Epithelial cell of prostate (primary cell): ENCODE measurements around the gene PRKG1.

Source experiments
- DNase-seq: peaks from one replicate; pipeline ENCODE4 v3.0.0-alpha.2; 2011; ENCODE audit warnings: low read depth, low spot score
- H3K27ac ChIP-seq: fragments of 450-650 bp; 2 replicates; pipeline ENCODE4 v1.5.1; 2017; ENCODE audit warnings: mild to moderate bottlenecking

PRKG1 gene

DNA sequence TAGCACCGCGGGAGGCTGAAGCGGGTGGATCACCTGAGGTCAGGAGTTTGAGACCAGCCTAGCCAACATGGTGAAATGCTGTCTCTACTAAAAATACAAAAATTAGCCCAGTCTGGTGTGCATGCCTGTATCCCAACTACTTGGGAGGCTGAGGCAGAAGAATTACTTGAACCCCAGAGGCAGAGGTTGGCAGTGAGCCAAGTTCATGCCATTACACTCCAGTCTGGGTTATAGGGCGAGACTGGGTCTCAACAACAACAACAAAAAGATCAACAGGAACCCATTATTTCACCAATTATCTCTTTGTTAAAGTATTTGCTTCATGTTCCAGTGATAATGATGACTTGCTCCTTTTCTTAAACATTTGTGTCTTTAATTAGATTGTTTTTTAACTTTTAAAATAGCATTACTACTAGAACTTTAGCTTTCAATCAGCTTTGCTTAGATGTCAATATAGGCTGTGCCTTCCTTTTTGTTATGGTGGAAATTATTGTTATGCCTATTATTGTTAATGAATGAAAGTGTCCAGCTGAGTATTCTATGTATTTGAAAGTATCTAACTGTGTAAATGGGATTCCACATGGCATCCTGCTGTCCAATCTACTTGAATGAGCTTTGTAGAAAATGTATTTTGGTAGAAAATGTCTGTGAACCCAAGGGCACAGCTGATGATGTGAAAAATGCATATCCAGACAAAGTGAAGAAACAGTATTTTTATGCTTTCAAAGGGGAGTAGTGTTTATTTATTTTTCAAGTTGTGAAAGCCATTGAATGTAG lies 686.8 kb downstream of the PRKG1 start:
- DNase-seq = no peak
- no peak overlapping the region for H3K27ac ChIP-seq

DNA sequence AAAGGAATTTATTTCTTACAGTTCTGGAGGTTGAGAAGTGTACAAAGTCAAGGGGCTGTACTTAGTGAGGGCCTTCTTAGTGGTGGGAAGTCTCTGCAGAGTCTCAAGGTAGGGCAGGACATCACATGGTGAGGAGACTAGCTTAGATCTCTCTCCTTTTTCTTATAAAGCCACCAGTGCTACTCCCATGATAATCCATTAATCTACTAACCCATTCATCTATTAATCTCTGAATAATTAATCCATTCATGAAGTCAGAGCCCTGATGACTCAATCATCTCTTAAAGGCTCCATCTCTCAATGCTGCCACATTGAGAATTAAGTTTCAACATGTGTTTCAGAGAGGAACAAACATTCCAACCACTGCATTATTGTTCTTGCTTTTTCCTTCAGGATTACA lies 689.5 kb downstream of the PRKG1 start:
- DNase-seq = no peak
- no peak overlapping the region for H3K27ac ChIP-seq

DNA sequence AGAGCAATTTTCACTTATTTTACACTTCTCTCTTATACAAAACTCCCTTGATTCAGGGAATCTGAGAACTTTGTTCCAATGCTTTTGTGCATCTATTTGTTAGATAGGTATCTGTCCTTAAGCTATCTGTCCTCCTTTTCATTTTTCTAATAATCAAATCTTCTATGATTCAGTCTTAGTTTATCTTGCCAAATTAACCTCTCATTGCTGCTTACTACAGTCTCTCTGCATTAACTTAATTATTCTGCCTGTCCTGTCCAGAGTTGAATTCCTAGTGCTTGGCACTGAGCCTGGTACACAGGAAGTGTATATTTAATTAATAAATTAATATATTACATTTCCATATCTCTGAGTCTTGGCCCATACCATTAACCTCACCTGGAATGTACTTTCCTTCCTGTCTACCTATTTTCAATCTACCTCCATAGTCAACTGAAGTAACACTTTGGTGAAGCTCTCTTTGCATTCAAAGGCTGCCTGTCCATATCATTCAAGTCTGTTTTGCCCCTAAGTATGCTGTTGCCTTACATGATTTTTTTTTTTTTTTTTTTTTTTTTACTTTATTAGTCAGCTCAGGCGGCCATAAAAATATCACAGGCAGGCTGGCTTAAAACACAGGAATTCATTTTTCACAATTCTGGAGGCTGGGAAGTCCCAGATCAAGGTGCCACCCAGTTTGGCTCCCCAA lies 691.1 kb downstream of the PRKG1 start:
- no peak for DNase-seq
- no peak overlapping the region for H3K27ac ChIP-seq

DNA sequence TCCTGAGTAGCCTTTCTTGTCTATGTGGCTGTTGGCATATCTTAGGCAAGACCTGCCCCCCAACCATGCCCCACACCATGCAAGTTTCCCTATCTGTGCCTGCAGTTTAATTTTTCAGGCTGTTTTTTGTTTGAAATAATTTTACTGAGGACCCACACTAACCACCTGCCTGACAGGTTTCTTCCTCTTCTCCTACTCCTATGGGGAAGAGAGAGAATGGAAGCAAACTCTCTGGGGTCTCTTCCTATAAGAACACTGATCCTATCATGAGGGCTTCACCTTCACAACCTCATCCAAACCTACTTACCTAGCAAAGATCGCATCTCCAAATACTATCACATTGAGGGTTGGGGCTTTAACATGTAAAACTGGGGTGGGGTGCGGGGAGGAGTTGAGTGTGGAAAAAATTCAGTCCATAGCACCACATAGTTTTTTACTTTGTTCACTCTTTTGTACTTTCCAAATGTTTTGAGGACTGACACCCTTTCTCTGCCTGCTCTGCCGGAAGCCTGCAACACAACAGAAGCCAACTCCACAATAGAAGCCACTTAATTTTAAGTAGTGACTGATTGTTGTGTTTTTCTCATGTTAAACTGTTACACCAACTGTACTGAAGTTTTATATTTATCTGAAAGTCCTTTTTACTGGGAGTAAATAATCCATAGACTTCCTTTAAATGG lies 692.3 kb downstream of the PRKG1 start:
- no peak for DNase-seq
- H3K27ac ChIP-seq = no peak overlapping the region

DNA sequence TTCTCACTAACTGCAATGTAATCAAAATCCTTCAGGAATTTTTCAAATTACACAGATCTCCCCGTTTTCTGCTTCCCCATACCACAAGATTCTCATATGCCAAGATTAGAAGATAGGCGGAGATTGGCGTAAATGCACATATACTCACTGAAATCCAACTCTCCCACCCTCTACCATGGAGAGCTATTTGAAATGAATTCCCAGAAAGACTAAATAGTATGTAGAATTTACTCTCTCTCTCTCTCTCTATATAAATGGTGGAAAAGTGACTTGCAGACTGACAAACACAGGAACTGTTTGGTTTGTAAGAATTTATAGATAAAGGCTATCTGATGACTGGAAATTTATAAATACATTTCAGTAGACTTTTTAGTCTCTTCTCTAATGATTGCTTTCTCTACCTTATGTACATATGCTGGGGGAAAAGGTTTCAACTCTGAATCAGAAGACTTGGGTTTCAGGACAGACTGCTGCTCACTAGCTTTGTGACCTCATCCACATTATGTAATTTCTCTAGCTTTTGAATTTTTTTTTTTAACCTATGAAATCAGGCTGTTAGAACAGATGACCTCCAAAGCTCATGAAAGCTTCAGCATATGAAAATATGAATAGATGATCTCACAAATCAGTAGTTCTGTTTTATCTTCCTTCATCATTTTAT lies 692.9 kb downstream of the PRKG1 start:
- H3K27ac ChIP-seq = no peak overlapping the region
- no peak for DNase-seq

DNA sequence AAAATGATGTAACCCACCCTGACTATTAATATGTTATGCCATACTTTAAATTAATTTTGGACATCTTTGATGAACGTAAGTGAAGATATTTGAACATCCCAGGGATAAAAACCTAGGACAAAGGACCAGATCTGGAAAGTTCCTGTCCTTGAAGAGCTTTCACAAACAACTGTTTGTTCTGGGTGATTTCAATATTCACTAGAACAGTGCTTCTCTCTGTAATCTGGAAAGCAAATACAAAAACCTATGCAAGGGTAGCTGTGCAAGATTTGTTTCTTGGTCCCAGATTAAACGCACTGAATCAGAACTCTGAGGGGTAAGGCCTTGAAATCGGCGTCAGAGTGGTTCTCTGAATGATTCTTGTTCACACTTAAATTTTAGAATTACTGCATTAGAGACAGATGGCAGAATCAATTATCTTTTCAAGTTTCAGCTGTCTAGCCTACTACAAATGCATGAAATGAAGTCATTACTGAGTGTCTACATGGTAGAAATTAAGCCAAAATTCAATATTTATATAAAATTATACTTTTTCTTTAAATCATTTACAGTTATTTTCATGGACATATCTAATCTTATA lies 694.7 kb downstream of the PRKG1 start:
- DNase-seq = no peak
- H3K27ac ChIP-seq = no peak overlapping the region

DNA sequence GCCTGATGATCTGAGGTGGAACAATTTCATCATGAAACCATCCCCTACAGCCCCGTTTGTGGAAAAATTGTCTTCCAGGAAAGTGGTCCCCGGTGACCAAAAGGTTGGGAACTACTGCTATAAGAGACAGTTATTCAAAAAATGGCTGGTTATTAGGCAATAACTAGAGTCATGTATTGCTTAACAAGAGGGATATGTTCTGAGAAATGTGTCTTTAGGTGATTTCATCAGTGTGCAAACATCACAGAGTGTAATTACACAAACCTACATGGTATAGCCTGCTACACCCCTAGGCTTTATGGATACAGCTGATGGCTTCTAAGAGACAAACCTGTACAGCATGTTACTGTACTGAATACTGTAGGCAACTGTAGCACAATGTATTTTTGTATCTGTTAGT lies 696.4 kb downstream of the PRKG1 start:
- H3K27ac ChIP-seq = no peak overlapping the region
- peak; percentile 12 for DNase-seq

DNA sequence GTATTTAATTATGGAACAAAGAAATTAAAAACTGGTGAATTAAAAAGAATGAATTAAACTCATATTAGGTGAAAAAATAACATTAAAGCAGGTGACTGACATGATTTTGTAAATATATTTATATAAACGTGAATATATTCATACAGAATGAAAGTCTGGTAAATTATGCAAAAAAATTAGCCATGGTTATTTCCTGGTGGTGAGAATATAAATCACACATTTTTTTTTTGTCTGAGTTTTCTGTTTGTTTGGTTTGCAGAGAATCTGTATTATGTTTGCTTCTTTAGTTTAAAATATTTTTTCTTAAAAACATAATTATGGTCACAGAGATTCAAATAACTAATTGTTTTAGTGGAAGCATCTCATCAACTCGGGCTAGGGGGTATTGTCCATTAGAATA lies 698.1 kb downstream of the PRKG1 start:
- no peak overlapping the region for H3K27ac ChIP-seq
- DNase-seq = no peak

DNA sequence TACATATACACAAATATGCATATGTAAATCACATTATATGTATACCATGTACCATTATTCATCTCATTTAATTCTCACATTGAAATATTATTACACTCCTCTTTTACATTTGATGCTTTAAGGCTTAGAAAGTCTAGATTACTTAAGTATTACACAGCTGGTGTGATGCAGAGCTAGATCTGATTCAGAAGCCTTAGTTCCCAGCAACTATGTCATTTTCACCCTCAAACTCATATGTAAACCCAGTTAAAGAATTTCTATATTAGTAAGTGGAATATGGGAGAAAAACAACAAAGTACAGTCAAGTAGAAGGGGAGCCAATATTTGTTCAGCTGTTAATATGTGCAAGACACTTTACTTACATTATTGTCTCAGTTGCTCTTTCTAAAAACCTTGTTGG lies 699.4 kb downstream of the PRKG1 start:
- H3K27ac ChIP-seq = no peak overlapping the region
- no peak for DNase-seq

DNA sequence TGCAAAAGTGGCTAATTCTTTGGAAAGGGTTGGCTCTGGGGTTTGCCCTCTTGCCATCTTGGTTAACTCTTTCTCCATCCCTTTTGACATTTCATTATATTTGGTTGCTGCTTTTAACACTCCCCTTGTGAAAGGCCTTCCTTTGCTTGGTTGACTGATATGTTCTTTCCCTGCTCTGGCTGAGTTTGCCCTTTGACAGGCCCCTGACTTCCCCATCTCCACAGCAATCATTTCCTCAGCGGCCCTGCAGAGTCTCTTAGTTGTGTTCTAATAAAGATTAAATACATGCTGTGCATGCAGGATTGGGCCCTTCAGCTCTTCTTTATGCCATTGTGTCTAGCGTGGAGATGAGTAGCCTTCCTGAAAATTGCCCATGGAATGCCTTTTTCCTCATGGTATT lies 709.7 kb downstream of the PRKG1 start:
- no peak overlapping the region for H3K27ac ChIP-seq
- no peak for DNase-seq

DNA sequence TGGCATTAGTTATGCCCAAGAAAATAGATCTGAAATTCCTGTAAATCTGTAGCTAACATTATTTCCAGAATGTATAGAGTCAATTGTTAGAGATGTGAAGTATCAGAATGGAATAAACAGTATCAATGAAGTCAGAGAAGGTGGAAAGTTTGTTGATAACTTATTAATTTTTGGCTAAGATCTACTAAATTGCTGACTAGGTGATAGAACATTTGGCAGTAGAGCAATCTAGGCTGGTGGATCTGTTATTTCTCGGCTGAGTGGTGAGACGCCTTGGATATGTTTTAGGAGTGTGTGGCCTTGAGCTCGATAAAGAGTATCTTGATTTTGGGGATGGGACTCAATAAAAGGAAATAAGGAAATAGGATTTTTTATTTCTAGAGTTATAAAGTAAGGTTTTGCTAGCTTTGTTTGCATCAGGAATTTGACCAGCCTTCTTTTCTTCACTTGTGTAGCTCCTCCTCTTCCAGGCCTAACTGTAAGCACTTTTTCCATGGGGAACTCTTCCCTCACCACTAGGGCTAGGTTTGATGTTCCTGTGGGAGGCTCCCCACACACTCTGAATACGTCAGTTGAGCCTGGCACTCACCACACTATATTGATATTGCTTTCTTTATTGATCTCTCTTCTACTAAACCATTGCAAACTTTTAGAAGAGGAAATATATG lies 711.9 kb downstream of the PRKG1 start:
- no peak overlapping the region for H3K27ac ChIP-seq
- DNase-seq = no peak

DNA sequence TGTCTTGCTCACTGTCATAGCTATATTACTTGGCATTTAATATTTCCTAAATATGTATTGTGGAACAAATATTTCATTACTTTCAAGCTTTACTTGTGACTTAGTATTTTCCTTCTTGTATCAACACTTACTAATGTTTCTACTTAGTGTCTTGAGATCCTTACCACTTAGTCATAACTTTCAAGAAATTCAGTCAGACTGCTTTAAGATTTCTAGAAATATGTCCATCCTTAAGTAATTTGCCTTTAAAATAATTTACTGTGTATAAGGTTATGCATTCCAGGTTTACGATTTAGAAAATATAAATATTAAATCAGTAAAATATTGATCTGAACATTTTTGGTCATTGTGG lies 712.4 kb downstream of the PRKG1 start:
- no peak overlapping the region for H3K27ac ChIP-seq
- DNase-seq = no peak

DNA sequence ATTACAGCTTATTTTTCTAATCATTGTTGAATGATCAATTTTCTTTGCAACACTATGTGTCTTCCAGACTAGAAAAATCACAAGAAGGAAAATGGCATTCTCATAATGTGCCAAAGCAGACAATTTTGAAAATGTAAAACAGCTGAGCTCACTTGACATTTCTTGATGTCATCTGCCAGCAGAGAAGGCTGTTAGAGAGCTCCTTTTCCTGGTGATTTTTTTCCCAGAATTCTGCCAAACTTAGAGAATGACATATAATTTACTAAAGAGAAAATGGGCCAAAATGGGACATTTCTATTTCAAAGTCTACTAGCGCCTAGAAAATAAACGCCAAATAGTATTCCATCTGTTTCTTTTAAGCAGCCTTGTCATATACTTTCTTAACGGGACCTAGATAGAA lies 714.0 kb downstream of the PRKG1 start:
- H3K27ac ChIP-seq = no peak overlapping the region
- no peak for DNase-seq

DNA sequence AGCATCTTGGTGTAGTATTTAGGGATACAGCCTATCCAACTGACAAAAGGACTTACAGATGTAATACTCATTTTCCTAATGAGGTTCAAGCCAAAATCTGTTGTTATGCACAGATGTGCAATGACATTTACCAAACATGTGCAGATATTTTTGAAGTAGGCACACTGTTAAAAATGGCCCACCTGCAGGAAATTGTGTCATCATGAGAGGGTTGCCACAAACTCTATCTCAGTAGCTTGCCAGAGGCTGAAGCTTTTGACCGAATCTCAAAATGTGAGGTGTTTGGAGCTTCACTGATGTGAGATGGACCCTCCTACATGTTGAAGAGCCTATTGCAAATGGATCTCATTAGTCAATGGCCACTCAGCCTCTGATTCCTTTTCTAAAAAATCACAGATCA lies 714.8 kb downstream of the PRKG1 start:
- no peak for DNase-seq
- H3K27ac ChIP-seq = no peak overlapping the region

DNA sequence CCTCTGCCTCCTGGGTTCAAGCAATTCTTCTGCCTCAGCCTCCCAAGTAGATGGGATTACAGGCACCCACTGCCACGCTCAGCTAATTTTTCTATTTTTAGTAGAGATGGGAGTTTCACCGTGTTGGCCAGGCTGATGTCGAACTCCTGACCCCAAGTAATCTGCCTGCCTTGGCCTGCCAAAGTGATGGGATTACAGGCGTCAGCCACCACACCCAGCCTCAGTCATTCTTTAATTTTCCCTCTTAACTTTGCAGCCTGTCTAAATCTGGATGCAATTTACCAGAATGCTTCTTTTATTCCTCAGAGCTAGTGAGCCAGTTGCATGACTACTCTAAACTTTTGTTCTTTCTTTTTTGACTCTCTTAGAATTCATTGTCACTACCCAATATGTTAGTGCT lies 715.6 kb downstream of the PRKG1 start:
- H3K27ac ChIP-seq = no peak overlapping the region
- no peak for DNase-seq

DNA sequence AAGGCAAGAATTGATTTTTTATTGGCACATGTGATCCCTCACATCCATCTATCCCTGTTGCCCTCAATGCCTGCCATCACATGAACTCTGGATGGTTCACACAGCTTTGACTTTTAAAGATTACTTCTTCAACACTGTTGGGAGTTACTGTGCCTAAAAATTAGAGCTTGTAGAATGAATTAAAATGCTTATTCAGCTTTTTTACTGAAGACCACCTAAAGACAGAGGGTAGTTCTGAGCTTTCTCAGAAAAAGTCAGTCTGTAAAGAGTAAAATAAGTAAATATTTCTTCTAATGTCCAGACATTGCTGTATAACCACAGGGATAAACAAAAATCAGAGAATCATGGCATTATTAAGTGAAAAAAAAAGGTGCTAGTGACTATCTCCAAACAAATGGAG lies 718.4 kb downstream of the PRKG1 start:
- H3K27ac ChIP-seq = no peak overlapping the region
- DNase-seq = no peak

DNA sequence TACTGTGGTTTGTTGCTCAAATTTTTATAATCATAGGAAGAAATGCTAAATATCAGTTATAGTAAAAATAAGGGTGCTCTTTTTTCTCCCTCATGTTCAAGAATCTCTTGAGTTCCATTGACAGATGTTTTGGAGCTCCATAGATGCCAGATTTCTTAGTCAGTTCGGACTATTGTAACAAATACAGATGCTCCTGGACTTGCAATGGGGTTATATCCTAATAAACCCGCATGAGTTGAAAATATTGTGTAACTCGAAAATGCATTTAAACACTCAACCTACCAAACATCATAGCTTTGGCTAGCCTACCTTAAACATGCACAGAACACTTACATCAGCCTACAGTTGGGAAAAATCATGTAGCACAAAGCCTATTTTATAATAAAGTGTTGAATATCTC lies 725.8 kb downstream of the PRKG1 start:
- no peak overlapping the region for H3K27ac ChIP-seq
- no peak for DNase-seq

DNA sequence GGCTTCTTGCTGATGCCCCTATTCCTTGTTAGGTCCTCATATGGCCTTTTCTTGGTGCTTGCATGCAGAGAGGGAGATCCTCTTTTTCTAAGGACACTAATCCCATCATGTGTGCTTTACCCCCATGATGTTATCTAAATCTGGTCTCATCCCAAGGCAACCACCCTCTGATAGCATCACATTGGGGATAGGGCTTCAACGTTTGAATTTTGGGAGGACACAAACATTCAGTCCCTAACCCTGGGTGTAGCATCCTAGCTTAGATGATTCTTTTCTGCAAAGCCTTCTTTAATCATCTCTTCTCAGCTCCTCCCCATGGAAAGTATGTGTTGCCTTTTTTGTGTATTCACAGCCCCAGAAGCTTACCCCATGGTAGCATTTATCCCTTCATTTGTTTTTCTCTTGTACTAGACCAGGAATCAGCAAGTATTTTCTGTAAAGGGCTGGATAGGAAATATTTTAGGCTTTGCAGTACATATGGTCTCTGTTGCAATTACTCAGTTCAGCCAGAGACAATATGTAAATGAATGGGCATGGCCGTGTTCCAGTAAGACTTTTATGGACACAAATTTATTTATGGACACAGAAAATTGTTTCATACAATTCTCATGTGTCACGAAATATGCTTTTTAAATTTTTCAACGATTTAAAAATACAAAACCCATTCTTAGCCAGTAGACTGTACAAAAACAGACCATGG lies 726.6 kb downstream of the PRKG1 start:
- no peak overlapping the region for H3K27ac ChIP-seq
- DNase-seq = no peak

DNA sequence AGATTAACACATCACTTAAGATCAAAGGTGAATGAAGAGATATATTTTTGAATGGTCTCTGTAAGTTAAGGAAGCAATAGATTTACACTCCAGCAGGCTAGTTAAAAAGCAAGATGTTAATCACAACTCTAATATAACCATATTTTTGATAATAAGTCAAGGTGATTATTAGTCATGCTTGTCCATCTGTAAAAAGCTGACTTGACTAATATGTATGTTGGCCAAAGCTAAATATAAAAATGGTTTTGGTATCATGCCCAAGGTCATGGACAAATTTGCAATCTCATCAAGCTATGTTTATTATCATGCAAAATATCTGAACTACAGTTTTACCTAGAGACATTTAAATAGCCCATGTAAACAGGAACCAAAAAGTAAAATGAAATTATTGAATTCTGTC lies 727.7 kb downstream of the PRKG1 start:
- H3K27ac ChIP-seq = no peak overlapping the region
- DNase-seq = no peak

DNA sequence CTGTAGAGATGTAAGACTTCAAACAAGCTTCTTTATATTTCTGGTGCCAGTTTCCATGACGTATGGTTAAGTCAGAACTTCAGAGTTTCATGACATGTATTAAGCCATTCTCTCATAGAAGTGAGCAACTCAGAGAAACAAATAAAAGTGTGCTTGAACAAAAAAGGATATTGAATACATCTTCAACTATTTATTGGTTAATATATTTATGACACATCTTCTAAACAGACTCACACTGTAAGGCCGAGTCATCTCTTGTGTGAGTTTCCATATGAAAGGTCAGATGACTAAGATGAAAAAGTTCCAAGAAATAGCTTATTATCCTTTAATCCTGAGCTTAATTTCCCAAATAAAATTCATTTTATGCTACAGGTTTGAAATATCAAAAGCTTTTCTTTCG lies 730.6 kb downstream of the PRKG1 start:
- no peak overlapping the region for H3K27ac ChIP-seq

More for the DNA sequence above, 730.6 kb downstream of the PRKG1 start:
- peak; percentile 48 for DNase-seq
